ENCODE measurements around the gene MELTF.

GRCh38 chr3:196987022-196987421 is 42.6 kb downstream of the MELTF start:
- TF ChIP-seq EZH2 (IDR thresholded peaks at IDR 0.05; ENCODE audit: insufficient read depth, poor library complexity, severe bottlenecking) (no peak), EZH2phosphoT487 (IDR thresholded peaks at IDR 0.05; ENCODE audit: insufficient read depth, low read depth) (no peak)

Measured in GM23248 (cell line).